GM21619 (cell line): ENCODE data around the gene NID2.

Experiments used
- ATAC-seq: cut with Tn5 transposase; IDR thresholded peaks from one replicate; pipeline ENCODE4 v1.9.1; 2021; ENCODE audit not compliant: unreplicated experiment

The NID2 gene

DNA sequence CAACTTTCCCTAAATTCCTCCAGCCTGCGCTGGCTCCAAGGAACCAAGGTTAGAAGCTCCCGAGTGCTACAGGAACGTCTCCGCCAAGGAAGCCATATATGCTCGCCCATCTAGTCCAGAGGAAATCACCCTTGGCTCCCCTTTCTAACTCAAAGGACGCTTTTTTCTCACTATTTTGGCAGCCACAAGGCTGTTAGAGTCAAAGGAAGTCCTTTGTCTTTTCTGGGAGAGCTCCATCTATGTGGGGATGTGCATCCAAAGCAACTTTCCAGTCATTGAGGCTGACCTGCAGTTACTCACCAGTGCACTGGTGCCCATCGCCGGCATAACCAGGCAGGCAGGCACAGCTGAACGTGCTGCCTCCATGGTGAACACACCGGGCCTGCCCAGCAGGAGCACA, 42.0 kb downstream of the NID2 start:
- ATAC-seq, result no peak

DNA sequence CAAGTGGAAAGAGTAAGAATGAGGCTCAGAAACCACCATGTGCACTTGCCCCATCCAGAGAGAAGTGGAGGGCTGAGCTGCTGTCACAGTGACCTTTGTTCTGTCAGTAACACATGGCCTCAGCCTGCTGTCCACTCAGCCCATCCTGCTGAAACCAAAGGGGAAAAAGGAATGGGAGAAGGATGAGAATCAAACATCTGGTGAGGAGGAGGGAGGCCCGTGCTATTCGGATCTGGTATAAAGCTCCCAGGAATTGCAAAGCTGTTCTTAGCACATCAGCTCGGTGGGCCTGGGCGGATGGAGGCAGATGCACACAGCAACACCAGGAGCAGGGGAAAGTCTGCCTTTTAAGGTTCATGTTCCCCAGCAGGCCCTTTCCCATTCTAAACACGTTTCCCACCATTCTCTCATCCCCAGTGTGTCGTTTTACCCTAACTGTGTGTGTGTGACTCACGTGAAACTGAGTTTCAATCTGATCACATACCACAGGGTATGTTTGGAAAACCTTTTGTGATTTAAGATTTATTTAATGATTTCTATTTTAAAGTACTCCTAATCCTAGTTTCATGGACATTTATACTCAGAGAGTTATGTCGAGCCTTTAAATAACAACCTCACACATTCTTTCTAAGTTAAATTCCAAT, 42.7 kb downstream of the NID2 start:
- ATAC-seq, result no peak

DNA sequence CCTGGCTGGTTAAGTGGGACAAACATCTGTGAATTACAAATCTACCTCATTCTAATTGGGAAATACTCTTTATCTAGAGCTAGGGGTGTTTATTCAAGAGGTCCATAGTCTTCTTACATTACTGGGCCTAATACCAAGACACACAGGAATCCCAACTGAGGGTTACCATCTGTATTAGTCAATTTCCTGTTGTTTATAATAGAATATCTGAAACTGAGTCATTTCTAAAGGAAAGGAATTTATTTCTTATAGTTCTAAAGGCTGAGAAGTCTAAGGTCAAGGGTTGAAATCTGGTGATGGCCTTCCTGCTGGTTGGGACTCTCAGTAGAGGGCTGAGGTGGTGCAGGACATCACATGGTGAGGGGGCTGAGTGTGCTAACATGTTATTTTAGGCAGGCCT, 43.5 kb downstream of the NID2 start:
- no peak for ATAC-seq

DNA sequence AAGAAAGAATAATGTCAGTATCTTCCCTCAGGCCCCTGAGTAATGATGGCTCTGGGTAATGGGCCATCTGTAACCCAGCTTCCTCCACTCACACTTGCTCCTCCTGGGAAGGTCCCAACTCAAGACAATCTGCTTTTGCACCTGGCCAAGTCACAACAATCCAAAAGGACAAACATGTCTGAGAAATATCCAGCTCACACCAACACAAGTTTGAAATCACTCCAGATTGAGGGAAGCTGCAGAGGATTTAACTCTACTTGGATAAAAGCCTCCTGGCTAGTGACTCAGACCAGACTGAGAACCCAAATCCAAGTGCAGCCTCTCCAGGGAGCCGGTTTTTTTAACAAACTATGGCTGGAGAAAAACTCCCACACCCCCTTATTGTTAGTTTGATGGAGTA, 45.3 kb downstream of the NID2 start:
- no peak for ATAC-seq

DNA sequence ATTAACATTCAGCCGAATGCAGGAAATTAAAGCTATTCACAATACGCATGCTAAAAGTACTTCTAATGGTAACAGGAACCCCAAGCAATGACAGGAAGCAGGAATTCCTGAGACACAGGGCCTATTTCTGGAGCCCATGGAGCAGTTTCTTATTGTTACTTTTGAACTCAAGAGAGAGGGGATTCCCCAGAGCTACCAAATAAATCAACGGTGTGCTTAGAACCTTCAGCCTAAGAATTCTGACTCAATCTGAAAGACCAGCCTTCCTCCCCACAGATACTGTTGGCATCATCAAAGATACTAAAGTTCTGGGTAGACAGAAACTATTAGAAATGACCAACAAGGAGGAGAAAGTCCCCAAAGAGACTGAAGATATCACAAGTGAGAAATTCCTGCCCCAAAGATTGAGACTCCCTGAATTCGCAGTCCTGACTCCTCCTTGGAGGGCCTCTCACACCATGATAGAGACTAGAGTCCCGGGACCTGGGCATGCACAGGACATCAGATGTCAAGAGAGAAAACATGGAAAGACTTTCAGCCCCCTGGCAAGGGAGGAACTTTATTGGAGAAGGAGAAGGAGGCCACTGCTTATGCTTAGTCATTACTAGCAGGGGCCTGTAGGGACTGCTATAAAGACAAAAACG, 46.8 kb downstream of the NID2 start:
- peak; percentile 75 for ATAC-seq

DNA sequence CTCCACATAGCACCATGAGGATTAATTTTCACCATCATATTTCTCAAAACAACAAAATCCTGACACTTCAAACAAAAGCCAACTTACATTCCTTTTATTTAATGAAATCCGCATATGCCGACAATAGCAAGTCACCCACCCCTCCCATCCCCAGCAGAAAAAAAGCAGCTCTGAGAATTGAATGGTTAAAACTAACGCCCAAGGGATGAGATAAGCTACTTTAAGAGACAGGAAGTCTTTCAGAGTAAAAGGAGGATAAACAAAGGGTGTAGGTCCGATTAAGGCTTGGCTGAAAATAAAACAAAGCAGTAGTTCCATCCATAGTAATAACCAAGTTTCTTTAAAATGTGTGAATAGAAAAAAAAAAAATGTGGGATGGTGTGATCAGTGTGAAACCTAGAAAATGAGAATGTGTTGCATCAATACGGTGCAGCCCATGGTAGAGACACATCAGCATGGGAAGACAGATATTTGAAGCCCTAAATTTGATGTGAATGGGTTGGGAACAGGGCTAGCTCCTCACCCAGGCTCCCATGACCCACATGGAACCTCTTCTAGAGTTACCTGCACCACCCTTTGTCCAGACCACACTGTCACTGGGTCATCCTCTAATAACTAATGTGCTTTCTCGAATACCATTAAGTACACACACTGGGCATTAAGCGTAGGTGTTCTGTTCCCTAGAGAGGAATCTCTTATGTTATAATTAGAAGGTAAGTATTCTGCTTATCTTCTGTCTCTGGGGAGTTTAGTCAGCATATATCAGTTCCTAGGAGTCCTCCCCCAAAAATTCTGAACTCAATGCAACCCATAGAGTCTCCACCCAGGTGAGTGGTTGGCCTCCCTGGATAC, 47.8 kb downstream of the NID2 start:
- no peak for ATAC-seq

DNA sequence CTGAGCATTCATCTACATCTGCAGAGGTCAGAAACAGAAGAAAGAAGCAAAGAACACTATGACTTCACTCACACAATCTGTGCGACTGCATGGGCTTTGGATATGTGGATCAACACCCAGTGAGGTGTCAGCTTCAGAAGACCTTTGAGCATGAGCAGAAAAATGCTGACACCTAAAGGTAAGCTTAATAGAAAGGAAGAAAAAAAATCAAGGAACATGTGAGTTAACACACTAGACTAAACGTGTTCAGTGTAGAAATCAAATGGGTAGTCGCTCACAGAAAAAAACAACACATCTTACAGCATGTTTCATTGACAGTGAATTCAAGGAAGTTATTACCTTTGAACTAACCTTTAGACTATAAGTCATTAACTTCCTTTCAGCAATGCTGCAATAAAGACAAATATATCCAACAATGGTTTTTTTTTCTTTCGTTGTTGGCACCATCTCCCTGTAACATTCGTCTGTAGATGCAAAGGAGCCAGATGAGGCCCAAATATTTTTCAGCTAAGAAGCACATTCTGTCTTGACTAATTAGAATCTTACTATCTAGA, 48.6 kb downstream of the NID2 start:
- ATAC-seq, result no peak

DNA sequence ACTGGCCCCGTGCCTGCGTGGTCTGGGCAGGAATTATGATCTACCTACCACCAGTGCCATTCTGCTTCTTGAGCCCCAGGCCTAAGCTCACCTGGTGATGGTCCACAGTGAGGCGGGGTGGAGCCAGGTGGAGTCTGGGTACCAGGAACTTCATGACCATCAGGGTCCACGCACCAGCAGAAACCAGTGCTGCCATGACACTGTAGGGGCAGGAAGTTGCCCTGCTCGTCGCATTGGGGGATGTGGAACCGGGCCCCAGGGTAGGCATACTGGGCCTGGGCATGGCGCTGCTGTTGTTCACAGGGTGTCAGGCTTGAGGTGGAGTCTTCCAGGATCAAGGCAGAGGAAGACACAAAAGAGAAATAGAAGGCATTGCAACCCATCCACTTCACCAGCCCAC, 49.9 kb downstream of the NID2 start:
- ATAC-seq, result no peak

DNA sequence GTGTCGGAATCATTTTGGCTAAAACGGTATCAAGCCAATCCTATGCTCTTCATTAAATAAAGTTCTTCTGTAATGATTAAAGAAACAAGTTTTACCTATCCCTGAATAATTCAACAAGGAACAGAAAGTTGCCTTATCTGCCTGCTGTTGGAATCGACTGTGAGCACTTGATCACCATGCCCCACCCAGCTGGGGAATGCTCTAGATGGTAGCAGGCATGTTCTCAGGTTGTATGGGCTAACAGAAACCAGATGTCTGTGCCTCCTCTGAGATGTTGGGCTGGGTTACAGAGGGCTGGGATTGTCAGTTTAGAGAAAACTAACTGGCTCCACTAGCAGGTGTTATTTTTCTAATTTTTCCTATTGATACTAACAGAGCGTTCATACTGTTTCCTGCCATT, 50.6 kb downstream of the NID2 start:
- no peak for ATAC-seq

DNA sequence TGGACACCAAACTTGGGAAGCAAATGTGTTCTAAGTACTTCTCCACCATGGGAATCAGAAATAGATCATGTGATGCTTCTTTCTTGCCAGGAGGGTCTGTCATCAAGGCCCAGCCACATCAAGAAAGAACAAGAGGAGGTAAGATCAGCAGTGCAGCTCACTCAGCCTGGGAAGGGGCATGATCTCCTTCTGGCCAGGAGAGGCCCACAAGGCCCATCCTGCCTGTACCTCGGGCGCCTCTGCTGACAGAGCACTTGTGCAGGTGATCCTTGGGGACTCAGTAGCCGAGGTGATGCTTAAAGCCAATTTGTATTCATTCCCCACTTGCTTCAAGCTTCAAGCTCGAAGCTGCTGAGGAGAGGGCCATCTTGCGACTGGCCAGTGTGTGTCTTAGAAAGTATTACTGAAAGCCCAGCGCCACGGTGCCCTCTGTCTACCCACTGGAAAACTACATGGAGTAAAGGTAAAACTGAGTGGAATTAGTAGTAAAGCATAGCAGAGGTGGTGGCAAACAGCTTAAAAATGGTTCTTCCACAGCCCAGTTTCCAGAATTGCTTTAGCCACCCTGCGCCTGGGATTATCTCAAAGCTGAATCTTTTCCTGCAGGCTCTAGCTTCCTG, 53.3 kb downstream of the NID2 start:
- ATAC-seq, result no peak

DNA sequence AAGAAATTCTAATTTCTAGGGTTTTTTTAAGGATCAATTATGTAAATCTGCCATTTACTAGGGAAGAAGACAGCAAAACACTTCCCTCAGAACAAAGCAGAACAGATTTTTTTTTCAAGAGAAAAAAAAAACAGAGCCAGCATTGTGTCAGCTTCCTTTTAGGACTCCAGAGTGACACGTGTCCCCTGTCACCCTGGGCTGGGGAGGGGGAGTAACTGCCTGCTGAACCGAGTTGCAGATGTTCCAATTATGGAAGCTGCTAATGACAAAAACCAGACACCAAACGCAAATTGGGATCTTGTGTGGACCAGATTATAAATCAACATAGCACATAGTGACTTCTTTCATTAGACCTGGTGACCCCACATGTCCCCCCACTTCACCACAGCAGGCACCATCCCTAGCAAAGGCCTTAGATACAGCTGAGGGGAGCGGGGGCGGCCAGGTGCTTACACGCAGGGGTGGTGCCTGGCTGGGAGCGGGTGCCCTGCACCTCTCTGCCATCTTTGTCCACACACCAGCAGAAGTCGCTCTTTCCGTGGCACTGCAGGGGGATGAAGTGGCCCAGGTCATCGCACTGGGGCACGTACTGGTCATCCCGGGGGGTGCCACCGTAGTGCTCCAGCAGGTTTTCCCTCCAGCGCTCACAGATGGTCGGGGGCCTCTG, 54.1 kb downstream of the NID2 start:
- ATAC-seq, result no peak

DNA sequence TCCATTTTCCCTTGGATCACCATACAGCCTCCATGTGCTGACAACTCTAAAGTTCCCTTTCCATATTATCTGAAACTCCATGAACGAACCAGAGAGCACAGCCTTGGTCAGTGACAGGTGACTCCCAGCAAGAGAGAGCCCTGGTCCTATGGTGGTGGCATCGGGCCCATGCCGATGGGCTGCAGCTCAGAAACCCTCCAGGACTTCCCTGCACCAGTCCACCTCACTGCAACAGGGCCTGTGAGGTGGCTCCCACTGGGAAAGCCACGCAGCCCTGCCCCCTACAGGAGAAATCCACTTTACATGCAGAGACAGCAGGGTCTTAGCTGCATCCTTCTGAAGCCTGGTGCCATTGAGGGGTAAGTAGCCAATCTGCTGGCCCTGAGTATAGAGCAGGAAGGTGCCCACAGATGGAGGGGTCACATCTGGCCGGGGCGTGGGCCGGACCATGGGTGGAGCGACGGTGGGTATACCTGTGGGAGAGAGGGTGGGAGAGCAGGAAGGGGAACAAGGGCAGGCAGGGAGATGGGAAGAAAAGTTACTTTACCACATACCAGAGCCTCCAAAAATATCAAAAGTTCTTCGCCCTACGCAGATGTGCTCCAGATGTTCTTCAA, 54.8 kb downstream of the NID2 start:
- no peak for ATAC-seq

DNA sequence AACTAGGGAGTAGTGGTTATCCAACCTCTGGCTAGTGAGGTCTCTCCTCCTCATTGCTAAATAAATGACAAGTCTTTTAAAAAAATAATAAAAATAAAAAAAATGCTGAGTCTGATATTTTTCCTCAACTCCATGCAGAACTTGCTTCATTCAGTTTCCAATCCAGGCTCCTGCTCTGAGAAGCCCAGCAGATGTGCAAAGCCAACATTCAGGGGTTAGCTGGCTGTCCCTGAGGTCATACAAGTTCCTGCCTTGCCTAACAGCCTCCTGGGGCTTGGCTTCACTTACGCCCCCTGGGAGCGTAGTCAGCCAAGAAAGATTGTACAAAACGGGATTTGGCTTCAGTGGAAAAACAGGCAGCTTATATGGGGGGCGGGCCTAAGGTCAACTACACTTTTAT, 56.2 kb downstream of the NID2 start:
- ATAC-seq, result no peak

DNA sequence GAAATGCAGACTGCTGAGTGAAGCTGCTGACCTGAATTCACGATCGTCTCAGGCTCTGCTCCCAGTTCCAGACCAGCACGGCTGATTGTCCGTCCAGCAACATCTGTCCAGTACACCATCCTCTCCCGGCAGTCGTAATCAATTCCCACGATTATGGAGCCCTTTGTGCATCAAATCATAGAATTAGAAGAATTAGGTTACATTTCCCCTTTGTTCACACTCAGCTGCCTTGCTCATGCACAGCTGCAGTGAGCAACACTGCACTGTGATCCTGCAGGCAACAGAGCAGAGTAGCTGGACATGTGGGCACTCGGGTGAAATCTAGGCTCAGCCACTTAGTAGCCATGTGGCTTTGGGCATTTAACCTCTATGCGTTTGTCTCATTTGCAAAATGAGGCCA, 57.3 kb downstream of the NID2 start:
- ATAC-seq, result no peak

DNA sequence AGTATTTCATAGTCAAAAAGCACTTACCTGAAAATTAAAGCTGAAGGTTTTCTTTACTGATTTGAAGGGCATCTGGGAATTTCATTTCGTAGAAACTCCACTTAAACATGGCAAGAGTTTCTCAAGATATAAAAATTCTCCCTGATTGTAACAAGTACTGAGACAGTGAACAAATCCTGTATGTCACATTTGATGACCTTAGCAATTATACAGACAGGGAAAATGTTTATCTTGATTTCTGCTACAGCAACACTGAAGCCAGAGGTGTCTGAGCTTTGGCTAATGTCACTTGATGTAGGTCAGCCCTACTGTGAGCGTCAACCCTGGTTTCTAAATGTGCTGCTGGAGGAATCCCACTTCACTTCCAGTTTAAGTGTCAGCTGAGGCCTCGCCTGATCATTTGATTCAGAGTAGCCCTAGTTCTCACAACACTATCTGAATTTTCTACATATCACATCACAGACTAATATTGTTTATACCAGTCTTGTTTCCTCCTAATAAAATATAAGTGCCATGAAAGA, 58.6 kb downstream of the NID2 start:
- no peak for ATAC-seq

DNA sequence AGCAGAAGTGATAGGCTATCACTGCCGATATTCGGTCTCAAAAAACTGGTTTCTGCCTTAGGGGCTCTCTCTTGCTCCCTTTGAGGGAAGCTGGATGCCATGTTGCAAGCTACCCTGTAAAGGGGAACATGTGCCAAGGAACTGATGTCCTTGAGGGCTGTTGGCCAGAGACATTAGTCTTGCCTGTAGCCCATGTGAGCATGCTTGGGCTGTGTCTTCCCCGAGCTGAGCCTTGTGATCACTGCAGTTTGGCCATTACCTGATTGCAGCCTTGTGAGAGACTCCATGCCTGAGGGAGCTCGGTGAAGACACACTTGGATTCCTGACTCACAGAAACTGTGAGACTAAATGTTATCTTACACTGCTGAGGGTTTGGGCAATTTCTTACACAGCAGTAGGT, 60.7 kb downstream of the NID2 start:
- ATAC-seq, result no peak

DNA sequence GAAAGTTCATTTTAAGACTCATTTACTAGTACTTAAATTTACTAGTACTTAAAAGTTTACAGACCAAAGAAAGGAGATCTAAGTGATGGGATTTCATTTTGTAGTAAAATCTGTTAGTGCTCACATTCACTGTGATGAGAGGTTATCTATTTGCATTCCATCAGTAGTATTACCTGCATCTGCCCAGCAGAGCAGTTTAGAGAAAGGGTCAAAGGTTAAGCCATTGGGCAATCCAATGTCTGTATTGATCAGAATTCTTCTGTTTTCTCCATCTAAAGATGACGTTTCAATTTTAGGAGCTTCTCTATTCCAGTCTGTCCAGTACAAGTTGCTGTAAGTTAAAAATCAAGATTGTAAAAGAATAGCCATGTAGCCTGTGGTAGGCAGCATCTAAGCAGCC, 61.2 kb downstream of the NID2 start:
- no peak for ATAC-seq

DNA sequence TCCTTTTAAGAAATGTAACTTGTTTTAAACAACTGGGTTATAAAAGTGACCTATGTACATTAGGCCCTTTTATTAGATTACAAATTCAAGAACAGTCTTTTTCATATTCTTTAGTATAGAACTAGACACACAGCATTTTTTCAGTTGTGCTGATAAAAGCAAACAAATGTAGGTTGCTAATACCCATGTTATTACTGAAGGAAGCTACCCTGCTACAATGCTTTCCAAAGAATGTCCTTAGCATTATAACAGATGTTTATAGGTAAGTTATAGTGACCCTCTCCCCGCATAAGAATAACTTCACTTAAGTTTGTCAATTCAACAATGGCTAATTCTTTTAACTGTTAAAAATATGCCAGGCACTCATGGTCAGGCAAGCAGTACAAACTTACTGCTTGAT, 61.6 kb downstream of the NID2 start:
- no peak for ATAC-seq

DNA sequence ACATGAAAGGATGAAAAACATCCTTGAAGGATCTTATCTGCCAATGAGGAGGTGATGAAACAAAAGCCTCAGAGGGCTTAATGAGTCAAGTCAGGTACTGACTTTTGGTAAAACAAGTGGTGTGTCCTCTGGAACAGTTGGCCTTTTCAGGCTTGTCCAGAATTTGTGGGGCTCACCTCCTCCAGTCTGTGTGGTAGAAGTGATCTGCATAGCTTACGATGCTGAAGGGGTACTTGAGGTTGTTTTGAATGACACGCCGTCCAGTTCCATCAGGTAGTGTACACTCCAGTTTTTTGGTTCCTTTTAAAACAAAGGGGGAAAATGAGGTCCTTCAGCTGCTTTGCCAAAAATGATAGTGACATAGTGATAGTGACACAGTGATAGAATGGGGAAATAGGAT, 62.5 kb downstream of the NID2 start:
- ATAC-seq, result no peak

DNA sequence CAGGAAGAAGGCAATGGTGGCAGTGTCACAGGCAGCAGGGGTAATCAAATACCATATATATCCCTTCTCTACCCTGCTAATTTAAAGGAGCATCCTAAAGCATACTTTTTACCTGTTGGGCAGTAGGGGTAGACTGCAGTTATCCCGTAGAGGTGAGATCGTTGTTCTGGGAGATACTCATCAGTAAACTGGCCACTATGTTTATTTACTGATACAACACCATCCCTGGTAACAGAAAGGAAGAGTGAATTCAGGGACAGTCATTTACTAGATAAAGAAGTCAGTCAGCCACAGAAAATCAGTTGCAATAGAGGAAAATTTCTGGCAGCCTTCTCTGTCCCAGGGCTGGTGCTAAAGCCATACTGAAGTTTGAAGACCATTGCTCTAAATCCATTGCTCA, 63.2 kb downstream of the NID2 start:
- no peak for ATAC-seq
